Upper lobe of left lung (tissue), 6 donors: ENCODE measurements around the gene TAS2R7. TPM values are rescaled to one million over a fixed set of nuclear protein-coding genes. Genes with fewer than 3 reads are reported as not detected.

Source experiments
- ATAC-seq, 2 donors: fragments of 200-7000 bp; cut with Tn5 transposase; one replicate each; pipeline ENCODE4 v1.9.1; 2022; ENCODE audit warnings: mild to moderate bottlenecking in 2 of 2, moderate library complexity in 2 of 2; ENCODE audit not compliant: low FRiP score in 2 of 2
- DNase-seq, 2 donors: peaks; one replicate each; pipeline ENCODE4 v3.0.0-alpha.2; 2019 to 2020
- H3K27ac ChIP-seq, 4 donors: fragments of 200-600 bp; sonication (generic); one replicate each; pipeline ENCODE4 v1.5.1; 2016 to 2019
- H3K27me3 ChIP-seq, 4 donors: fragments of 200-600 bp; sonication (generic); one replicate each; pipeline ENCODE4 v1.5.1; 2017 to 2019
- H3K36me3 ChIP-seq, 4 donors: fragments of 200-600 bp; sonication (generic); one replicate each; pipeline ENCODE4 v1.5.1; 2016 to 2019
- H3K4me1 ChIP-seq, 4 donors: fragments of 200-600 bp; sonication (generic); one replicate each; pipeline ENCODE4 v1.5.1; 2018 to 2019
- H3K4me3 ChIP-seq, 4 donors: fragments of 200-600 bp; sonication (generic); one replicate each; pipeline ENCODE4 v1.5.1; 2017 to 2019; ENCODE audit warnings: mild to moderate bottlenecking in 2 of 4, moderate library complexity in 1 of 4
- H3K9me3 ChIP-seq, 4 donors: fragments of 200-600 bp; sonication (generic); one replicate each; pipeline ENCODE4 v1.5.1; 2018 to 2019
- CTCF ChIP-seq, 6 experiments: fragments of 450-650 bp in 4 of 6; fragments of 200-600 bp in 2 of 6; sonication (generic) in 2 of 6; IDR thresholded peaks; one replicate each; pipeline ENCODE4 v1.5.1; 2016 to 2019; ENCODE audit warnings: antibody characterized with exemption in 6 of 6
- EP300 ChIP-seq, 4 donors: sonication (generic); formaldehyde crosslinking; IDR thresholded peaks; one replicate each; pipeline ENCODE4 v1.5.1; 2017; ENCODE audit warnings: antibody characterized with exemption in 4 of 4, control low read depth in 2 of 4
- POLR2A ChIP-seq, 4 donors: fragments of 450-650 bp; IDR thresholded peaks; one replicate each; pipeline ENCODE4 v1.5.1; 2016 to 2017; ENCODE audit warnings: antibody characterized with exemption in 4 of 4, mild to moderate bottlenecking in 2 of 4
- POLR2AphosphoS5 ChIP-seq, 2 donors: sonication (generic); formaldehyde crosslinking; IDR thresholded peaks; one replicate each; pipeline ENCODE4 v1.5.1; 2017; ENCODE audit warnings: antibody characterized with exemption in 2 of 2
- WGBS, 2 donors: methylation state at CpG; one replicate each; pipeline ENCODE4 v1.1.5; 2017 to 2018; 5-methylcytosine and 5-hydroxymethylcytosine counted together
- total RNA-seq, 6 donors: library from RNA; depleted of rRNA in 4 of 6; stranded (reverse); fragments of >200 nt in 4 of 6; gene quantifications; one replicate each; pipeline versions ENCODE4 v1.1.0 to v1.2.1, GENCODE V29; 2016 to 2021
- donor health status: DM: no; HTN: no; CAD: no; lungs with moderate emphysema.
- donor health status: DM: no; HTN: yes; CAD: no; lungs with severe emphysema.

The TAS2R7 gene
- total RNA-seq, 6 donors from 2014 or later, result 0.98 TPM; not detected in 5

- H3K9me3 ChIP-seq, result no peaks in the 10 kb centered on the region
- ATAC-seq (no peak), DNase-seq (no peak)
- no peak overlapping the region for H3K4me3 ChIP-seq
- TF ChIP-seq POLR2A (IDR thresholded peaks at IDR 0.05), result no peak
- no peak for TF ChIP-seq POLR2AphosphoS5 (IDR thresholded peaks at IDR 0.05)
- TF ChIP-seq EP300 (IDR thresholded peaks at IDR 0.05), result no peak
- TF ChIP-seq CTCF (IDR thresholded peaks at IDR 0.05), result no peak
- H3K36me3 ChIP-seq, result peaks cover 0 to 4% (median 0%) of the 10 kb centered on the region in 4 donors
- no peak overlapping the region for H3K27ac ChIP-seq
- WGBS, 2 donors, result 100% methylated on average over 2 of the region's 2 CpGs
- no peaks in the 10 kb centered on the region for H3K27me3 ChIP-seq
- H3K4me1 ChIP-seq, result no peaks in the 10 kb centered on the region
Observed at GRCh38 chr12:10842862-10843261, 40.4 kb upstream of the TAS2R7 start.

GRCh38 chr12:10838461-10838860 is 36.0 kb upstream of the TAS2R7 start:
- H3K9me3 ChIP-seq, result peaks cover 0 to 3% (median 0%) of the 10 kb centered on the region in 4 donors
- ATAC-seq (no peak), DNase-seq (no peak)
- no peaks in the 10 kb centered on the region for H3K4me1 ChIP-seq
- H3K36me3 ChIP-seq, result no peaks in the 10 kb centered on the region
- H3K27ac ChIP-seq, result no peak overlapping the region
- TF ChIP-seq POLR2AphosphoS5 (IDR thresholded peaks at IDR 0.05) (no peak), CTCF (IDR thresholded peaks at IDR 0.05) (no peak), POLR2A (IDR thresholded peaks at IDR 0.05) (no peak), EP300 (IDR thresholded peaks at IDR 0.05) (no peak)
- no peak overlapping the region for H3K4me3 ChIP-seq
- no peaks in the 10 kb centered on the region for H3K27me3 ChIP-seq
- WGBS, 2 donors, result 89 to 90% methylated on average over 3 of the region's 3 CpGs

GRCh38 chr12:10829994-10830393 is 27.6 kb upstream of the TAS2R7 start:
- H3K27me3 ChIP-seq, result no peaks in the 10 kb centered on the region
- no peak for TF ChIP-seq EP300 (IDR thresholded peaks at IDR 0.05)
- no peak for TF ChIP-seq POLR2A (IDR thresholded peaks at IDR 0.05)
- no peak for TF ChIP-seq POLR2AphosphoS5 (IDR thresholded peaks at IDR 0.05)
- TF ChIP-seq CTCF (IDR thresholded peaks at IDR 0.05), result no peak
- no peaks in the 10 kb centered on the region for H3K4me1 ChIP-seq
- no peaks in the 10 kb centered on the region for H3K9me3 ChIP-seq
- DNase-seq (no peak), ATAC-seq (no peak)
- no peaks in the 10 kb centered on the region for H3K36me3 ChIP-seq
- no peak overlapping the region for H3K4me3 ChIP-seq
- WGBS, 2 donors, result 88 to 89% methylated on average over 1 of the region's 1 CpG
- H3K27ac ChIP-seq, result no peak overlapping the region

GRCh38 chr12:10826258-10826657 is 23.8 kb upstream of the TAS2R7 start, which contains the start of gene TAS2R10:
Gene TAS2R10 (minus strand): TSS chr12:10826358. CDS start chr12:10826269, 89 bp downstream.
- Histone ChIP-seq H3K27ac (no peak within 1 kb of the TSS), H3K27me3 (no peaks in the 10 kb centered on the region), H3K4me1 (no peaks in the 10 kb centered on the region), H3K9me3 (no peaks in the 10 kb centered on the region), H3K4me3 (no peak within 1 kb of the TSS), H3K36me3 (no peaks in the 10 kb centered on the region)
- TF ChIP-seq POLR2A (IDR thresholded peaks at IDR 0.05), result no peak
- no peak for TF ChIP-seq POLR2AphosphoS5 (IDR thresholded peaks at IDR 0.05)
- TF ChIP-seq CTCF (IDR thresholded peaks at IDR 0.05), result no peak
- TF ChIP-seq EP300 (IDR thresholded peaks at IDR 0.05), result no peak
- ATAC-seq (no peak), DNase-seq (no peak)
- WGBS, 2 donors, result 91 to 92% methylated on average over 3 of the region's 3 CpGs

GRCh38 chr12:10824957-10825356 is 22.5 kb upstream of the TAS2R7 start:
- WGBS, 2 donors, result 88 to 92% methylated on average over 3 of the region's 3 CpGs
- no peak for TF ChIP-seq EP300 (IDR thresholded peaks at IDR 0.05)
- no peak for TF ChIP-seq CTCF (IDR thresholded peaks at IDR 0.05)
- TF ChIP-seq POLR2A (IDR thresholded peaks at IDR 0.05), result no peak
- no peak for TF ChIP-seq POLR2AphosphoS5 (IDR thresholded peaks at IDR 0.05)

More at GRCh38 chr12:10824957-10825356, 22.5 kb upstream of the TAS2R7 start:
- no peak overlapping the region for H3K4me3 ChIP-seq
- H3K4me1 ChIP-seq, result no peaks in the 10 kb centered on the region
- H3K9me3 ChIP-seq, result no peaks in the 10 kb centered on the region
- ATAC-seq, result no peak
- H3K27ac ChIP-seq, result no peak overlapping the region
- no peak for DNase-seq
- no peaks in the 10 kb centered on the region for H3K36me3 ChIP-seq
- no peaks in the 10 kb centered on the region for H3K27me3 ChIP-seq
